CD4-positive, alpha-beta T cell treated with Interleukin-10 for 1 hour (primary cell): ENCODE data around the gene NAA80.

ENCODE experiments used
- DNase-seq: peaks from one replicate; pipeline ENCODE4 v3.0.0-alpha.2; 2020

Gene NAA80

GRCh38 chr3:50327943-50328691, 28.9 kb upstream of the NAA80 start, which contains the start of gene TUSC2:
TUSC2 (minus strand) TSS chr3:50328223; CDS start chr3:50328099, 124 bp downstream.
- DNase-seq: peak; percentile 95

GRCh38 chr3:50327129-50327528, 27.9 kb upstream of the NAA80 start:
- no peak for DNase-seq

GRCh38 chr3:50326182-50326541, 27.0 kb upstream of the NAA80 start:
- DNase-seq: no peak

- no peak for DNase-seq
Observed at GRCh38 chr3:50325497-50326181, 26.4 kb upstream of the NAA80 start.

GRCh38 chr3:50325113-50325480, 25.9 kb upstream of the NAA80 start:
- no peak for DNase-seq

- peak; percentile 72 for DNase-seq
Observed at GRCh38 chr3:50324351-50325112, 25.3 kb upstream of the NAA80 start.

- DNase-seq: no peak
Observed at GRCh38 chr3:50323614-50324199, 24.5 kb upstream of the NAA80 start.

- DNase-seq: no peak
Observed at GRCh38 chr3:50323092-50323600, 23.9 kb upstream of the NAA80 start.

GRCh38 chr3:50322386-50323091, 23.3 kb upstream of the NAA80 start, which contains the start of gene HYAL2:
HYAL2 (minus strand) TSS chr3:50322745; CDS start chr3:50320489, 2,256 bp downstream.
- no peak for DNase-seq

GRCh38 chr3:50322115-50322385, 22.8 kb upstream of the NAA80 start:
- DNase-seq: no peak

- DNase-seq: peak; percentile 88
Observed at GRCh38 chr3:50321336-50322114, 22.3 kb upstream of the NAA80 start.

- no peak for DNase-seq
Observed at GRCh38 chr3:50320853-50321335, 21.7 kb upstream of the NAA80 start.

GRCh38 chr3:50319894-50320625, 20.9 kb upstream of the NAA80 start:
- no peak for DNase-seq

GRCh38 chr3:50319181-50319893, 20.1 kb upstream of the NAA80 start:
- DNase-seq: no peak

- no peak for DNase-seq
Observed at GRCh38 chr3:50318615-50319014, 19.4 kb upstream of the NAA80 start.

GRCh38 chr3:50318163-50318562, 19.0 kb upstream of the NAA80 start:
- no peak for DNase-seq

- DNase-seq: no peak
Observed at GRCh38 chr3:50317300-50317699, 18.1 kb upstream of the NAA80 start.

GRCh38 chr3:50316657-50317242, 17.5 kb upstream of the NAA80 start:
- peak; percentile 79 for DNase-seq

- DNase-seq: no peak
Observed at GRCh38 chr3:50314816-50315215, 15.6 kb upstream of the NAA80 start.

GRCh38 chr3:50314342-50314741, 15.1 kb upstream of the NAA80 start:
- no peak for DNase-seq
